Mucosa of descending colon (tissue), 3 donors: ENCODE data around the gene C17orf107. TPM values are rescaled to one million over a fixed set of nuclear protein-coding genes. Genes with fewer than 3 reads are reported as not detected.
"Not testable (repeated sequence)": the region's sequence is repeated elsewhere in the genome, so short reads cannot be mapped to it uniquely, and the experiment has no call there.

Experiments used
- ATAC-seq: fragments of 200-7000 bp; cut with Tn5 transposase; one replicate; pipeline ENCODE4 v1.9.1; 2020; ENCODE audit warnings: mild to moderate bottlenecking, moderate library complexity
- DNase-seq, 3 donors: peaks; one replicate each; pipeline ENCODE4 v3.0.0-alpha.2; 2020
- H3K36me3 ChIP-seq: fragments of 200-600 bp; one replicate; pipeline ENCODE4 v1.8.0; 2021; ENCODE audit warnings: low read depth, mild to moderate bottlenecking
- H3K4me1 ChIP-seq: fragments of 200-600 bp; one replicate; pipeline ENCODE4 v1.8.0; 2021; ENCODE audit warnings: low read depth, mild to moderate bottlenecking
- H3K4me3 ChIP-seq: fragments of 200-600 bp; one replicate; pipeline ENCODE4 v1.8.0; 2021; ENCODE audit warnings: mild to moderate bottlenecking
- H3K9me3 ChIP-seq: fragments of 200-600 bp; one replicate; pipeline ENCODE4 v1.8.0; 2021; ENCODE audit warnings: mild to moderate bottlenecking
- CTCF ChIP-seq: fragments of 200-600 bp; IDR thresholded peaks from one replicate; pipeline ENCODE4 v1.8.0; 2022; ENCODE audit warnings: antibody characterized with exemption, mild to moderate bottlenecking
- intact Hi-C, 2 donors: fragments of 100-400 bp; cut with DNase I in 1 of 2; cut with micrococcal nuclease in 1 of 2; formaldehyde crosslinking; loops; one replicate each; pipeline versions ENCODE4 v1.11.0 to v1.11.1; 2022; cut with DNase I, micrococcal nuclease
- total RNA-seq, 3 donors: library from RNA; stranded (reverse); fragmentation: NEBNext Ultra II Directional in 2 of 3; extraction: Animal tissue kit (Norgen Biotek cat#: 25700) in 2 of 3; gene quantifications; one replicate each; pipeline versions ENCODE4 v1.2.1 to v1.2.4, GENCODE V29; 2021 to 2023
- donor health status: DM: no; HTN: no; CAD: no; lungs with moderate emphysema.
- donor health status: DM: no; HTN: no; CAD: no.
- donor health status: DM: no; HTN: yes; CAD: no.

C17orf107 gene
- total RNA-seq, 3 donors from 2014 or later = 0.52 to 2.6 (median 0.80) TPM

GRCh38 chr17:4908301-4908700 lies 9.0 kb downstream of the C17orf107 start:
- intact Hi-C loops = no loop called here
- Histone ChIP-seq H3K9me3 (no peaks in the 10 kb centered on the region), H3K36me3 (no peaks in the 10 kb centered on the region), H3K4me3 (no peak overlapping the region), H3K4me1 (peaks cover 8% of the 10 kb centered on the region)
- TF ChIP-seq CTCF = no peak
- DNase-seq (peak in 2 of 3 donors; percentile 15 to 18), ATAC-seq (no peak)

GRCh38 chr17:4908711-4909496 lies 9.6 kb downstream of the C17orf107 start:
- ATAC-seq = peak; percentile 99
- Histone ChIP-seq H3K36me3 (no peaks in the 10 kb centered on the region), H3K9me3 (no peaks in the 10 kb centered on the region), H3K4me1 (peaks cover 4% of the 10 kb centered on the region), H3K4me3 (no peak overlapping the region)
- peak; percentile 66 for TF ChIP-seq CTCF
- DNase-seq = peak; percentile 90 to 92 (median 90)
- intact Hi-C loops = no loop called here

GRCh38 chr17:4913994-4914393 lies 14.7 kb downstream of the C17orf107 start:
- Histone ChIP-seq H3K9me3 (no peaks in the 10 kb centered on the region), H3K36me3 (no peaks in the 10 kb centered on the region), H3K4me1 (peaks cover 4% of the 10 kb centered on the region), H3K4me3 (no peak overlapping the region)
- peak in 1 of 3 donors; percentile 62 for DNase-seq
- ATAC-seq = peak; percentile 36
- TF ChIP-seq CTCF = no peak
- intact Hi-C loops = no loop called here

GRCh38 chr17:4914551-4914950 lies 15.2 kb downstream of the C17orf107 start:
- H3K36me3 ChIP-seq, H3K4me3 ChIP-seq, ATAC-seq, H3K9me3 ChIP-seq, intact Hi-C loops, H3K4me1 ChIP-seq: not testable (repeated sequence)
- DNase-seq = peak in 1 of 3 donors; percentile 7

GRCh38 chr17:4919511-4920047 lies 20.2 kb downstream of the C17orf107 start:
- H3K4me3 ChIP-seq = no peak overlapping the region

More at GRCh38 chr17:4919511-4920047, 20.2 kb downstream of the C17orf107 start:
- no peaks in the 10 kb centered on the region for H3K36me3 ChIP-seq
- H3K9me3 ChIP-seq = no peaks in the 10 kb centered on the region
- no peaks in the 10 kb centered on the region for H3K4me1 ChIP-seq
- ATAC-seq (no peak), DNase-seq (no peak)
- intact Hi-C loops = no loop called here
- TF ChIP-seq CTCF = no peak
